HepG2 (cell line): ENCODE measurements around the gene PSD4. TPM values are rescaled to one million over a fixed set of nuclear protein-coding genes. Genes with fewer than 3 reads are reported as not detected.

Experiments
- ARID5B ChIP-seq: IDR thresholded peaks from 2 replicates; pipeline ENCODE4 v1.4.0; 2020; ENCODE audit warnings: mild to moderate bottlenecking, missing genetic modification reagents
- GATAD2A ChIP-seq: IDR thresholded peaks from 2 replicates; pipeline ENCODE4 v1.6.1; 2016
- HNRNPK ChIP-seq: fragments of 200-400 bp; formaldehyde crosslinking; IDR thresholded peaks from 2 replicates; pipeline ENCODE4 v1.6.1; 2018; ENCODE audit warnings: low read length, low read depth, moderate library complexity, mild to moderate bottlenecking; ENCODE audit not compliant: poor library complexity, severe bottlenecking
- KAT8 ChIP-seq: IDR thresholded peaks from 2 replicates; pipeline ENCODE4 v1.6.1; 2016; ENCODE audit warnings: missing genetic modification reagents, missing compliant biosample characterization
- KLF6 ChIP-seq: IDR thresholded peaks from 2 replicates; pipeline ENCODE4 v1.8.0; 2016; ENCODE audit warnings: missing biosample characterization, missing genetic modification reagents
- RXRA ChIP-seq: sonication (generic); formaldehyde crosslinking; IDR thresholded peaks from 2 replicates; pipeline ENCODE4 v1.5.1; 2020; ENCODE audit warnings: missing genetic modification reagents
- RXRB ChIP-seq: IDR thresholded peaks from 2 replicates; pipeline ENCODE4 v1.6.1; 2016; ENCODE audit warnings: borderline replicate concordance, missing genetic modification reagents, missing compliant biosample characterization
- SALL1 ChIP-seq: sonication (generic); formaldehyde crosslinking; IDR thresholded peaks from 2 replicates; pipeline ENCODE4 v1.8.0; 2022; ENCODE audit warnings: mild to moderate bottlenecking, missing genetic modification reagents
- SAP130 ChIP-seq: IDR thresholded peaks from 2 replicates; pipeline ENCODE4 v1.6.1; 2016; ENCODE audit warnings: low read depth
- SOX5 ChIP-seq: IDR thresholded peaks from 2 replicates; pipeline ENCODE4 v1.6.1; 2016; ENCODE audit warnings: borderline replicate concordance
- SOX6 ChIP-seq, 2 experiments: fragments of 450-650 bp in 1 of 2; sonication (generic) in 1 of 2; formaldehyde crosslinking in 1 of 2; IDR thresholded peaks; 2 replicates each; pipeline versions ENCODE4 v1.4.0 to v1.6.1; 2017 to 2020; ENCODE audit warnings: antibody characterized with exemption in 1 of 2, mild to moderate bottlenecking in 1 of 2, missing genetic modification reagents in 1 of 2
- ZBTB33 ChIP-seq: sonication (generic); formaldehyde crosslinking; IDR thresholded peaks from 2 replicates; pipeline ENCODE4 v1.4.0; 2020; ENCODE audit warnings: missing genetic modification reagents
- polyA plus RNA-seq, 8 experiments: library from polyadenylated mRNA; depleted of rRNA in 3 of 8; stranded (reverse) in 7 of 8; unstranded in 1 of 8; fragments of >200 nt; fragmentation: Illumina TruSeq in 4 of 8; extraction: Trizol in 4 of 8; gene quantifications; 2 replicates each; pipeline versions ENCODE4 v1.2.1 to v1.2.3, GENCODE V29; 2011 to 2016; ENCODE audit warnings: low read depth in 4 of 8, missing spikeins in 1 of 8, mixed read lengths in 1 of 8; ENCODE audit not compliant: insufficient read depth in 1 of 8
- total RNA-seq, 5 experiments: library from RNA; depleted of rRNA; stranded (reverse); fragments of >200 nt; fragmentation: Illumina TruSeq; extraction: Trizol; gene quantifications; 2 replicates each; pipeline ENCODE4 v1.2.3, GENCODE V29; 2016; ENCODE audit warnings: low read depth in 1 of 5

The PSD4 gene
- total and polyA plus RNA-seq, 2 of the 13 experiments (the other 11 are each of a cell fraction or from before 2014, with no cell fraction given), result 5.8 to 9.4 TPM

- TF ChIP-seq SALL1 (CRISPR knock-in tag) (peak; percentile 49), ZBTB33 (CRISPR knock-in tag) (peak; percentile 74), SAP130 (CRISPR knock-in tag) (0 out of 2 replicates have a peak, but pooled peaks have one; percentile 28), KAT8 (0 out of 2 replicates have a peak, but pooled peaks have one; percentile 14), GATAD2A (CRISPR knock-in tag) (0 out of 2 replicates have a peak, but pooled peaks have one; percentile 28), RXRA (0 out of 2 replicates have a peak, but pooled peaks have one; percentile 28), ARID5B (CRISPR knock-in tag) (peak; percentile 34; the same call in 1 of the 2 replicates), KLF6 (CRISPR knock-in tag) (0 out of 2 replicates have a peak, but pooled peaks have one; percentile 28), HNRNPK (peak; percentile 68), SOX5 (CRISPR knock-in tag) (peak; percentile 25; the same call in 1 of the 2 replicates), RXRB (CRISPR knock-in tag) (peak; percentile 28; the same call in 1 of the 2 replicates), SOX6 (IDR thresholded peaks at IDR 0.05) (no peak), SOX6 (CRISPR knock-in tag; IDR thresholded peaks at IDR 0.05) (0 out of 2 replicates have a peak, but pooled peaks have one; percentile 14)
Observed at GRCh38 chr2:113212245-113213060, 38.7 kb downstream of the PSD4 start (continued).
